GM12891 (cell line): ENCODE results near the gene LELP1.

Experiments used
- PAX5 ChIP-seq: IDR thresholded peaks from 2 replicates; pipeline ENCODE4 v1.6.1; 2011; ENCODE audit warnings: low read length, moderate library complexity, mild to moderate bottlenecking; ENCODE audit not compliant: insufficient read depth, severe bottlenecking
- POLR2A ChIP-seq: IDR thresholded peaks from 2 replicates; pipeline ENCODE4 v1.6.1; 2011; ENCODE audit warnings: low read depth, low read length, control low read depth
- POLR2AphosphoS5 ChIP-seq: IDR thresholded peaks from 2 replicates; pipeline ENCODE4 v1.6.1; 2011; ENCODE audit warnings: low read depth, low read length, control low read depth
- SPI1 ChIP-seq: IDR thresholded peaks from 2 replicates; pipeline ENCODE4 v1.6.1; 2011; ENCODE audit warnings: low read depth, low read length, control low read depth
- TAF1 ChIP-seq: IDR thresholded peaks from 2 replicates; pipeline ENCODE4 v1.6.1; 2011; ENCODE audit warnings: low read depth, low read length, control low read depth

DNA sequence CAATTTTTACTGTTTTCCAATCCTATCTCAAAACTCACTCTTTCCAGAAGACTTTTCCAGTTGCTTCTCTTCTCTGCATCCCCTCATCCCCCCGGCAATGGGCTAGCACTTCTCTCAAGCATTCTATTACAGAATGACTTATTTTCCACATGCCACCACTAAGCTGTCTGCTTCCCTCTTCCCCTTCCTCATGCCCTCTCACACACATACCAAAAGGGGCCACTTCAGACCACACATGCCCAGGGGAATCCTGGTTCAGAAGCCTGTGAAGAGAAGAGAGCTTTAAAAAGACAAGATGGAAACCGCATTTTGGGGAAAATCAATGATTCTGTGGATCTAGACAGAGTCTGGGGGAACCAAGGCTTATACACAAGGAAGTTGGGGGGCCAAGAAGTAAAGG is 47.9 kb downstream of the LELP1 start:
- no peak for TF ChIP-seq POLR2AphosphoS5
- TF ChIP-seq POLR2A, result no peak
- TF ChIP-seq TAF1, result no peak
- no peak for TF ChIP-seq SPI1
- TF ChIP-seq PAX5, result no peak
